Mesothelial cell of epicardium (in vitro differentiated cells): Measurements from ENCODE around the gene JAG1. TPM values are rescaled to one million over a fixed set of nuclear protein-coding genes. Genes with fewer than 3 reads are reported as not detected.

Experiments used
- DNase-seq, 2 experiments: peaks; one replicate each; pipeline ENCODE4 v3.0.0; 2021; ENCODE audit warnings: low spot score in 2 of 2; ENCODE audit not compliant: unreplicated experiment in 2 of 2
- H3K27ac Mint-ChIP-seq: 2 replicates; pipeline ENCODE4 v1.8.0; 2021; ENCODE audit warnings: mixed read lengths
- H3K27me3 Mint-ChIP-seq: 2 replicates; pipeline ENCODE4 v1.8.0; 2021; ENCODE audit warnings: low read depth, mixed read lengths
- H3K36me3 Mint-ChIP-seq: 2 replicates; pipeline ENCODE4 v1.8.0; 2021; ENCODE audit warnings: mixed read lengths
- H3K4me1 Mint-ChIP-seq: 2 replicates; pipeline ENCODE4 v1.8.0; 2021; ENCODE audit warnings: mixed read lengths
- H3K4me3 Mint-ChIP-seq: 2 replicates; pipeline ENCODE4 v1.8.0; 2021; ENCODE audit warnings: mild to moderate bottlenecking, moderate library complexity, mixed read lengths
- H3K9me3 Mint-ChIP-seq: 2 replicates; pipeline ENCODE4 v1.8.0; 2021; ENCODE audit warnings: mixed read lengths
- total RNA-seq: library from RNA; stranded (reverse); gene quantifications from 3 replicates; pipeline ENCODE4 v1.2.1, GENCODE V29; 2021
- TF ChIP-seq, protein P1 (sequence below): fragments of 200-600 bp; sonication (generic); IDR thresholded peaks from one replicate; pipeline ENCODE4 v1.5.0; 2021; ENCODE audit warnings: antibody characterized with exemption; ENCODE audit not compliant: unreplicated experiment

JAG1 gene
- total RNA-seq, 1 donor from 2014 or later, result 70.9 TPM

DNA sequence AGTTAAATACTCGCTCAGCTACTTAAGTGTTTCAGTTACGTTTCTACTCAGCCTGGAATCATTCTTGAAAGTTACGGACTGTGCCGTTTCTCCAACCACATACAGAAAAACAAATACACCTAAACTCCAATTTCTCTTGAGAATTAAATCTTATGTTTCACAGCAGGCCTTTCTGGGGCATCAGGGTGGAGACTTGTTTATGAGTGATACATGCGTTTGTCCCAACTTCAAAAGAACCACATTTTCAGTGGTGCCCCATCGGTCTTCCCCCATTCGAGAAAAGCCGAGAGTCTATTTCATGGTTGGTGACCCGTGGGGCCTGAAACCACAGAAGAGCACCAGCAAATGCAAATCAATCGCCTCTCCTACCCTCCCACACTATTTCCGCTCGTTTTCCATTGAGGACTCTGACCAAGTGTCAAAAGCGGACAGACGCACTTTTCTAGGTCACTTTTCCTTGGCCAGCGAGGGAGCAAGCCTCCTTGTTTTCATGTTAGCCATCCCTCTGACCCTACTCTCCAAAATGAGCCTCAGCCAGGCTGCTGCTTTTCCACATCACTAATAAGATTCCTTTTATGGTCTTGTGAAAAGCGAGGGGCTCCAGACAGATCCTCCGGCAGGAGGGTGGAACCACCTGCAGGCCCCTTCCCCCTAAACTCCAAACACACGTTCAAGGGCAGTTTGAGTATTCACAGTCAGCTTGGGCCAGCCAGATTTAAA lies 3.1 kb downstream of the JAG1 start:
- no peaks in the 10 kb centered on the region for H3K27me3 Mint-ChIP-seq
- DNase-seq, result no peak
- TF ChIP-seq, protein P1, sequence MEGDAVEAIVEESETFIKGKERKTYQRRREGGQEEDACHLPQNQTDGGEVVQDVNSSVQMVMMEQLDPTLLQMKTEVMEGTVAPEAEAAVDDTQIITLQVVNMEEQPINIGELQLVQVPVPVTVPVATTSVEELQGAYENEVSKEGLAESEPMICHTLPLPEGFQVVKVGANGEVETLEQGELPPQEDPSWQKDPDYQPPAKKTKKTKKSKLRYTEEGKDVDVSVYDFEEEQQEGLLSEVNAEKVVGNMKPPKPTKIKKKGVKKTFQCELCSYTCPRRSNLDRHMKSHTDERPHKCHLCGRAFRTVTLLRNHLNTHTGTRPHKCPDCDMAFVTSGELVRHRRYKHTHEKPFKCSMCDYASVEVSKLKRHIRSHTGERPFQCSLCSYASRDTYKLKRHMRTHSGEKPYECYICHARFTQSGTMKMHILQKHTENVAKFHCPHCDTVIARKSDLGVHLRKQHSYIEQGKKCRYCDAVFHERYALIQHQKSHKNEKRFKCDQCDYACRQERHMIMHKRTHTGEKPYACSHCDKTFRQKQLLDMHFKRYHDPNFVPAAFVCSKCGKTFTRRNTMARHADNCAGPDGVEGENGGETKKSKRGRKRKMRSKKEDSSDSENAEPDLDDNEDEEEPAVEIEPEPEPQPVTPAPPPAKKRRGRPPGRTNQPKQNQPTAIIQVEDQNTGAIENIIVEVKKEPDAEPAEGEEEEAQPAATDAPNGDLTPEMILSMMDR, result no peak
- no peaks in the 10 kb centered on the region for H3K9me3 Mint-ChIP-seq
- H3K27ac Mint-ChIP-seq, result peak overlapping the region; percentile 83
- peaks cover 63% of the 10 kb centered on the region for H3K4me1 Mint-ChIP-seq
- peak overlapping the region; percentile 98 for H3K4me3 Mint-ChIP-seq
- peaks cover 8% of the 10 kb centered on the region for H3K36me3 Mint-ChIP-seq

DNA sequence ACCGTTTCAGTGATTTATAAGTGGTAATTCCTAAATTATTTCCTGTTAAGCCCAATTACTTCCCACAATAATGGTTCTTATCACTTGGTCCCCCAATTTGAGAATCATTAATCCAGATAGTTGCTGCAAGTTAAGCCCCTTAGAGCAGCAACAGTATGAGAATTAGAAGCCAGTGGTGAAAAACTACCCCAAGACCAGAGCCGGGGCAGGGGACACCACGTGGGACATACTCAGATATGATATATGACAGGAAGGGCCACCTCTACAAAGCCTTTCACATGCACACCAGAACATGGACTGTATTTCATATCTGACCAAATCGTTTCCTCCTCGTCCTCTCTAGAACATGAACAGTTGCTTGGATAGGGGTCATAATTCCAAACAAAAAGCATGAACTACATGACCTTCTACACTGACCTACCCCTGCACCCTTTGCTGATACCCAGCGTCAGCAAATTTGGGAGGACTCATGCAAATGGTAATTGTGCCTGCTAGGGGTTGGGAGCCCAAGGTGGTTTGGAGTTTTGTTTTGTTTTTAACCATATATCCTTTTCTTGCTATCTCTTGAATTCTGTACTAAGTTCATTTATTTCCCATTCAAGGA lies 3.9 kb downstream of the JAG1 start:
- Mint-ChIP-seq H3K36me3 (peaks cover 8% of the 10 kb centered on the region), H3K27me3 (no peaks in the 10 kb centered on the region), H3K4me3 (peak overlapping the region; percentile 98), H3K27ac (peak overlapping the region; percentile 83), H3K4me1 (peaks cover 65% of the 10 kb centered on the region), H3K9me3 (no peaks in the 10 kb centered on the region)
- DNase-seq, result no peak
- TF ChIP-seq, protein P1, result no peak

DNA sequence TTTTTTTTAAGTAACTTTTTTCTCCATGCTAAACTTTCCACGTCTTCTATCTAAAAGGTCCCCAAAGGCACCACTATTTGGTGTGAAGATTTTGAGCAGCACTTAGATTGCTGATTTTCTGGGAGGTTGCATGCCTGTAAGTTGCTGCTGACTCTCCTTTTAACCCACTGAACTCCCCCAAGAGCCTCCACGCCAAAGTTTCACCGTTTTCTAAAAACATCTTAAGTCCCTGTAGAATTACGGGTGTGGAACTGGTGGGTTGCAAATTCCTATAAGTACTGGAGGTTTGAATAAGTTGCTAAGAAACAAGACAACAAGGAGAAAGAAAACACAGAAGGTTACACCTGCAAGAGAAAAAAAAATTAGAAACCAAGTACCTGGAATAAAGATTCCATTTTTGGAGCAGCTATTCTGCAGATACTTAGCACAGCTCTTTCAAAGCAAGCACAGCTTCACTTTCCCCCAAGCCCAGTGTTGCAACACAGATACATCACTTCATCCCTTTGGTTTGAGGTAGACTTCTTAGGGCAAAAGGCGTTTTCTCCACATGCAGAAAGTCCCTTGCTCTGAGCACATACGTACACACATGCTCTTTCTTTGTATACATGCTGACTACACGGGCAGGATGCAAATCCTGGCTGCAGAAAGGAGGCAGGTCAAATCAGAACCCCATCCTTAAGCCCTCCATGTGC lies 5.0 kb downstream of the JAG1 start:
- peaks cover 11% of the 10 kb centered on the region for H3K36me3 Mint-ChIP-seq
- no peak for DNase-seq
- no peaks in the 10 kb centered on the region for H3K27me3 Mint-ChIP-seq
- no peak overlapping the region for H3K27ac Mint-ChIP-seq
- H3K4me1 Mint-ChIP-seq, result peaks cover 74% of the 10 kb centered on the region
- H3K9me3 Mint-ChIP-seq, result no peaks in the 10 kb centered on the region
- H3K4me3 Mint-ChIP-seq, result peak overlapping the region; percentile 40
- TF ChIP-seq, protein P1, result no peak

DNA sequence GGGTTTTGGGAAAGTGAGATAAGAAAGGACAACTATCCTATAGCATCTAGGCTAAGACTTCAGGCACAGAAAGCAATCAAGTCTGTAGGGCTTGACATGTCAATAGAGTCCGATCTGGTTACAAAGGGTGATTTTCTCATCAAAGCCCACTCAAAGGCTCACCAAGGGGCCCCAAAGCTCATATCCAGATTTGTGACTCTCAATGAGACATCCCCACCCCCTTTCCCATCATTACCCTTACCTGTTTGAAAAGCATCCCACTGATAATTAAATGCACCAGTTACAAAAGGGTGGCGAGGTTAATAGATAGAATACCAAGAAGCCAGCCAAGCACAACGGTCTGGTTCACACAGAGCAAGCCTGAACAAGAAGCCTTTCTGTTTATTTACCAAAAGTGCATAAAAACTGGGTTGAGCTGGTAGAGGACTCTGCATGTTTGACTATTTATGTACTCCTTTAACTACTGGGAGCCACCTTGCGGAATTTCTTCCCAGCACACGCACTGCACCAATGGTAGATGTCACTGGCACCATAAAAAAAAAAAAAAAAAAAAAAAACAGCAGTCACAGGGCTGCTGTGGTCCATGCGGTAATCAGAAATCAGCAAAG lies 6.1 kb downstream of the JAG1 start:
- H3K27ac Mint-ChIP-seq, result no peak overlapping the region
- DNase-seq, result no peak
- H3K4me3 Mint-ChIP-seq, result no peak overlapping the region
- H3K27me3 Mint-ChIP-seq, result no peaks in the 10 kb centered on the region
- TF ChIP-seq, protein P1, result no peak
- no peaks in the 10 kb centered on the region for H3K9me3 Mint-ChIP-seq
- peaks cover 12% of the 10 kb centered on the region for H3K36me3 Mint-ChIP-seq
- peaks cover 85% of the 10 kb centered on the region for H3K4me1 Mint-ChIP-seq

DNA sequence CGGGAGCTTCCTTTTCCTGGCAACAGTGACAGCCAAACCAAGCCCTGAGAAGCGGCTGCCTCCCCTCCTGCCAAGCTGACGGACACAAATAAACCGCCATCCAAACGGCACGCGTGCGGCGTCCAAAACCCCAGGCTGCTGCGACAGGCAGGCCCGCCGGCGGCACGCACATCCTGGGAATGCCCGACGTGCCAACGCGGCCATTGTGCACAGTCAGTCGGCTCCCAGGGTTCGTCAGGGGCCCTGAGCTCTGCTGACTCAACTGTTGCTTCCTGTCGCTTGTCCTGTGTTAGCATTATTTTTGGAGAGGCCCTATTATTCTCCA lies 6.8 kb downstream of the JAG1 start:
- TF ChIP-seq, protein P1, result no peak
- Mint-ChIP-seq H3K36me3 (peaks cover 16% of the 10 kb centered on the region), H3K27me3 (no peaks in the 10 kb centered on the region), H3K4me1 (peaks cover 82% of the 10 kb centered on the region), H3K4me3 (no peak overlapping the region), H3K27ac (no peak overlapping the region), H3K9me3 (no peaks in the 10 kb centered on the region)
- no peak for DNase-seq
